ENCODE results near the gene OSCP1.

Gene OSCP1

DNA sequence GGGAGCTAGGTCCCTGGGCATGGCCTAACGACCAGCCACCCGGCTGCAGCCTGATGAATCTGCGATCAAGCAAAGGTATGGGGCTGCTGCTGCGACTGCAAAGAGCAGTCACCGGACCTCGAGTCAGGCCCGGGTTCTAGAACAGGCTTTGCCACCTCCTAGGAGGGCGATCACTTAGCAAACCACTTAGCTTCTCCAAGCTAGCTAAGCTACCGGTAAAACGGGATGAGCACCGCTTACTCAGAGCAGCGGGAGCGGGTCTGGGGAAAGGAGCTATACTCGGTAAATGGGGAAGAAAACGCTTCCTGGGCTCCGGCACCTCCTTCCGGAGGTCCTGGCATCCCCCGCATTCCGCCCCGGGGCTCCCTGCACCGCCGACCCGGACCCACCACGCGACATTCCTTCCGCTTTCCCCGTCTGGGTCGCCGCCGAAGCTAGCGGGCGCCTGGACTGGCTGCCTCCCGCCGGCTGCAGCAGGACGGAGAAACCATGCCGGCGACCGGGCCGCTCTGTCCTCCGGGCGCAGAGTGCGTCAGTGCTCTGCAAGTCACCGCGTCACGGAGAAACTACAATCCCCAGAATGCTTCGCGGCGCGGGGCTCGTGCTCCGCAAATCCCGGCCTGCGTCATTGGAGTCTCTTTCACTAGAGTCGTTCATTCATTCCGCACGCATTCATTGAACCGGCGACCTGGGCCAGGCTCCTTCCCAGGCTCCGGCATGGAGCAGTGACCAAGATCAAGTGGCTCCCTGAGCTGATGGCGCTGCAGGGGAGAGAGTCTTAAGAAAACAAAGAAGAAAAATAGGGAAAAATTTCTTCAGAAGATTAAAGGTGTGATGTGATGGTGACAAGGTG, 52.6 kb downstream of the OSCP1 start, which contains the start of gene LSM10:
Gene LSM10 (minus strand): TSS at position 531 of the 853 bp plus-strand sequence. CDS start 3,779 bp downstream, outside the sequence.
- Histone ChIP-seq H3K4me2 (ENCODE audit: low read length) (peak within 1 kb of the TSS; percentile 61), H3K9me3 (ENCODE audit: low read length) (peaks cover 10% of the 10 kb centered on the region; the same call in 1 of the 2 replicates), H3K27me3 (ENCODE audit: insufficient read depth, low read length) (no peaks in the 10 kb centered on the region), H3K9me2 (ENCODE audit: low read depth, low read length) (no peaks in the 10 kb centered on the region), H3K4me3 (ENCODE audit: low read depth, low read length, poor library complexity, severe bottlenecking) (peak within 1 kb of the TSS; percentile 77), H2AFZ (ENCODE audit: low read length) (peak within 1 kb of the TSS; percentile 77; the same call in 1 of the 2 replicates), H3K36me3 (ENCODE audit: insufficient read depth, low read length) (peaks cover 17% of the 10 kb centered on the region), H3K4me1 (ENCODE audit: insufficient read depth, low read length, severe bottlenecking) (peaks cover 47% of the 10 kb centered on the region), H3K79me2 (ENCODE audit: insufficient read depth, low read length) (no peaks in the 10 kb centered on the region), H3K9ac (ENCODE audit: low read length) (peak within 1 kb of the TSS; percentile 82), H4K20me1 (ENCODE audit: insufficient read depth, low read length) (no peaks in the 10 kb centered on the region), H3K27ac (ENCODE audit: low read depth, low read length, poor library complexity, severe bottlenecking) (peak within 1 kb of the TSS; percentile 61), H3F3A (ENCODE audit: insufficient read depth, low read length) (0 out of 2 replicates have a peak, but pooled peaks cover 5% of the 10 kb centered on the region)
- TF ChIP-seq, protein P1, sequence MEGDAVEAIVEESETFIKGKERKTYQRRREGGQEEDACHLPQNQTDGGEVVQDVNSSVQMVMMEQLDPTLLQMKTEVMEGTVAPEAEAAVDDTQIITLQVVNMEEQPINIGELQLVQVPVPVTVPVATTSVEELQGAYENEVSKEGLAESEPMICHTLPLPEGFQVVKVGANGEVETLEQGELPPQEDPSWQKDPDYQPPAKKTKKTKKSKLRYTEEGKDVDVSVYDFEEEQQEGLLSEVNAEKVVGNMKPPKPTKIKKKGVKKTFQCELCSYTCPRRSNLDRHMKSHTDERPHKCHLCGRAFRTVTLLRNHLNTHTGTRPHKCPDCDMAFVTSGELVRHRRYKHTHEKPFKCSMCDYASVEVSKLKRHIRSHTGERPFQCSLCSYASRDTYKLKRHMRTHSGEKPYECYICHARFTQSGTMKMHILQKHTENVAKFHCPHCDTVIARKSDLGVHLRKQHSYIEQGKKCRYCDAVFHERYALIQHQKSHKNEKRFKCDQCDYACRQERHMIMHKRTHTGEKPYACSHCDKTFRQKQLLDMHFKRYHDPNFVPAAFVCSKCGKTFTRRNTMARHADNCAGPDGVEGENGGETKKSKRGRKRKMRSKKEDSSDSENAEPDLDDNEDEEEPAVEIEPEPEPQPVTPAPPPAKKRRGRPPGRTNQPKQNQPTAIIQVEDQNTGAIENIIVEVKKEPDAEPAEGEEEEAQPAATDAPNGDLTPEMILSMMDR (IDR thresholded peaks at IDR 0.05; ENCODE audit: low read length): no peak
- TF ChIP-seq EZH2 (IDR thresholded peaks at IDR 0.05; ENCODE audit: borderline replicate concordance, low read length): no peak

DNA sequence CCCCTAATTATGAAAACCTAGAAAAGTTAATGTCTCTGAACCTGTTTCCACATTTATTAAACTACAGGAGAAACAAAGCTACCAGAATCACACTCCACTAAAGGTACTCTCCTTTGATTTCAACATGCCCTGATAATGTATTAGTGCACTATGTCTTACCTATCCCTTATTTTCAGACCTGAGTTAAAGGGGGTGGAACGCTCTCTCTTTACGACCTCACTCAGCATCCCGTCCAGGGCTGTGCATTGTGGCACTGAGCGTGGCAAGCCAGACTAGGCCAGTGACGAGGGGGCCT, 53.2 kb downstream of the OSCP1 start:
- Histone ChIP-seq H3K27me3 (ENCODE audit: insufficient read depth, low read length) (no peaks in the 10 kb centered on the region), H3K4me2 (ENCODE audit: low read length) (peak overlapping the region; percentile 61), H3K79me2 (ENCODE audit: insufficient read depth, low read length) (no peaks in the 10 kb centered on the region), H3K4me1 (ENCODE audit: insufficient read depth, low read length, severe bottlenecking) (peaks cover 53% of the 10 kb centered on the region), H2AFZ (ENCODE audit: low read length) (no peak overlapping the region), H3K4me3 (ENCODE audit: low read depth, low read length, poor library complexity, severe bottlenecking) (peak overlapping the region; percentile 77), H3K9me3 (ENCODE audit: low read length) (peaks cover 10% of the 10 kb centered on the region; the same call in 1 of the 2 replicates), H3K9me2 (ENCODE audit: low read depth, low read length) (no peaks in the 10 kb centered on the region), H3K27ac (ENCODE audit: low read depth, low read length, poor library complexity, severe bottlenecking) (peak overlapping the region; percentile 61), H3F3A (ENCODE audit: insufficient read depth, low read length) (0 out of 2 replicates have a peak, but pooled peaks cover 5% of the 10 kb centered on the region), H3K9ac (ENCODE audit: low read length) (peak overlapping the region; percentile 82), H4K20me1 (ENCODE audit: insufficient read depth, low read length) (no peaks in the 10 kb centered on the region), H3K36me3 (ENCODE audit: insufficient read depth, low read length) (peaks cover 22% of the 10 kb centered on the region)
- TF ChIP-seq, protein P1 (IDR thresholded peaks at IDR 0.05; ENCODE audit: low read length): no peak
- TF ChIP-seq EZH2 (IDR thresholded peaks at IDR 0.05; ENCODE audit: borderline replicate concordance, low read length): no peak

DNA sequence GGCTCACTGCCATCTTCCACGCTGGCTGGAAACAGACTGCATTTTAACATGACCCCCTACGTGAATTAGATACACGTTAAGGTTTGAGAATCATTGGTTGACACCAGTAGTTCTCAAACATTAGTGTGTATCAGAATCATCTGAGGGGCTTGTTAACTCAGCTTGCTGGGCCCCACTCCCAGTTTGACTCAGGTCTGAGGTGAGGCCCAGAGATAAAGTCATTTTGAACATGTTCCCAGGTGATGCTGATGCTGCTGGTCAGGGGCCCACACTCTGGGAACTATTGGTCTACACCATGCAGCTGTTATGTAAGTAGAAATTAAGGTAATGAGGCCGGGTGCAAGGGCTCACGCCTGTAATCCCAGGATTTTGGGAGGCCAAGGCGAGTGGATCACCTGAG, 53.9 kb downstream of the OSCP1 start:
- H3K27ac ChIP-seq (ENCODE audit: low read depth, low read length, poor library complexity, severe bottlenecking): peak overlapping the region; percentile 61

More for the DNA sequence above, 53.9 kb downstream of the OSCP1 start:
- H3K9ac ChIP-seq (ENCODE audit: low read length): peak overlapping the region; percentile 82
- peaks cover 8% of the 10 kb centered on the region; the same call in 1 of the 2 replicates for H3K9me3 ChIP-seq (ENCODE audit: low read length)
- no peaks in the 10 kb centered on the region for H3K27me3 ChIP-seq (ENCODE audit: insufficient read depth, low read length)
- no peak overlapping the region for H2AFZ ChIP-seq (ENCODE audit: low read length)
- no peaks in the 10 kb centered on the region for H3K9me2 ChIP-seq (ENCODE audit: low read depth, low read length)
- H3K4me1 ChIP-seq (ENCODE audit: insufficient read depth, low read length, severe bottlenecking): peaks cover 59% of the 10 kb centered on the region
- H3K36me3 ChIP-seq (ENCODE audit: insufficient read depth, low read length): peaks cover 26% of the 10 kb centered on the region
- 0 out of 2 replicates have a peak, but pooled peaks cover 5% of the 10 kb centered on the region for H3F3A ChIP-seq (ENCODE audit: insufficient read depth, low read length)
- peak overlapping the region; percentile 61 for H3K4me2 ChIP-seq (ENCODE audit: low read length)
- peak overlapping the region; percentile 77 for H3K4me3 ChIP-seq (ENCODE audit: low read depth, low read length, poor library complexity, severe bottlenecking)
- H4K20me1 ChIP-seq (ENCODE audit: insufficient read depth, low read length): no peaks in the 10 kb centered on the region
- H3K79me2 ChIP-seq (ENCODE audit: insufficient read depth, low read length): no peaks in the 10 kb centered on the region
- no peak for TF ChIP-seq EZH2 (IDR thresholded peaks at IDR 0.05; ENCODE audit: borderline replicate concordance, low read length)
- TF ChIP-seq, protein P1 (IDR thresholded peaks at IDR 0.05; ENCODE audit: low read length): no peak
